Adrenal gland (tissue), 12 donors: ENCODE measurements around the gene RBM44. TPM values are rescaled to one million over a fixed set of nuclear protein-coding genes. Genes with fewer than 3 reads are reported as not detected.

Source experiments
- DNase-seq, 7 donors: peaks; one replicate each; pipeline ENCODE4 v3.0.0-alpha.2; 2019 to 2020
- H3K27ac ChIP-seq, 5 donors: fragments of 200-600 bp; sonication (generic) in 4 of 5; 1 replicate in 3 of 5; 2 replicates in 2 of 5; pipeline versions ENCODE4 v1.5.1 to v1.8.0; 2016 to 2020; ENCODE audit warnings: mild to moderate bottlenecking in 1 of 5
- H3K27me3 ChIP-seq: fragments of 200-600 bp; 2 replicates; pipeline ENCODE4 v1.8.0; 2021
- H3K36me3 ChIP-seq, 2 donors: fragments of 200-600 bp; replicated peaks in 1 of 2; 1 replicate in 1 of 2; 2 replicates in 1 of 2; pipeline versions ENCODE4 v1.5.1 to v1.8.0; 2018 to 2022
- H3K4me1 ChIP-seq, 2 donors: fragments of 200-600 bp; replicated peaks in 1 of 2; 1 replicate in 1 of 2; 2 replicates in 1 of 2; pipeline versions ENCODE4 v1.5.1 to v1.8.0; 2018 to 2021
- H3K4me3 ChIP-seq, 4 donors: fragments of 200-600 bp; sonication (generic) in 3 of 4; one replicate each; pipeline ENCODE4 v1.5.1; 2016 to 2018
- H3K9me3 ChIP-seq, 3 donors: fragments of 200-600 bp; sonication (generic) in 1 of 3; replicated peaks in 1 of 3; 1 replicate in 2 of 3; 2 replicates in 1 of 3; pipeline versions ENCODE4 v1.5.1 to v1.8.0; 2016 to 2021
- POLR2A ChIP-seq, 2 donors: fragments of 450-650 bp; IDR thresholded peaks; one replicate each; pipeline ENCODE4 v1.6.1; 2017; ENCODE audit warnings: antibody characterized with exemption in 2 of 2, mild to moderate bottlenecking in 2 of 2, moderate library complexity in 1 of 2
- WGBS, 4 donors: extraction: QIAGEN DNeasy Blood & Tissue Kit in 2 of 4; methylation state at CpG; one replicate each; pipeline versions ENCODE4 v1.1.5 to v1.1.7; 2013 to 2017; 5-methylcytosine and 5-hydroxymethylcytosine counted together
- intact Hi-C, 2 donors: fragments of 100-400 bp; cut with DNase I; formaldehyde crosslinking; loops; one replicate each; pipeline versions ENCODE4 v1.14.1 to v1.15.0; 2022 to 2023
- polyA plus RNA-seq, 3 donors: library from polyadenylated mRNA; stranded (reverse); fragments of 200-250 nt in 2 of 3; fragments of 350-450 nt in 1 of 3; fragmentation: Illumina TruSeq in 1 of 3; extraction: RNeasy Lipid Tissue Mini Kit (QIAGEN cat#74804) in 1 of 3; gene quantifications; one replicate each; pipeline ENCODE4 v1.2.3, GENCODE V29; 2013 to 2014
- total RNA-seq, 9 donors: library from RNA; depleted of rRNA in 4 of 9; stranded (reverse); fragments of >200 nt in 4 of 9; fragments of 120-200 nt in 1 of 9; fragmentation: NEBNext Ultra II Directional in 1 of 9; extraction: Animal tissue kit (Norgen Biotek cat#: 25700) in 1 of 9; gene quantifications; one replicate each; pipeline versions ENCODE4 v1.1.0 to v1.2.4, GENCODE V29; 2013 to 2023
- TF ChIP-seq, protein P1 (sequence below), 6 experiments: fragments of 450-650 bp in 4 of 6; fragments of 200-600 bp in 2 of 6; sonication (generic) in 1 of 6; IDR thresholded peaks; 1 replicate in 5 of 6; 2 replicates in 1 of 6; pipeline versions ENCODE4 v1.5.1 to v1.8.0; 2016 to 2021; ENCODE audit warnings: antibody characterized with exemption in 6 of 6, mild to moderate bottlenecking in 2 of 6, moderate library complexity in 1 of 6
- donor health status: healthy with polysubstance abuse.
- donor health status: Bipolar disorder and iron deficiency.
- donor health status: DM: yes; HTN: yes; CAD: no.
- donor health status: DM: no; HTN: no; CAD: no.
- donor health status: DM: no; HTN: no; CAD: no.
- donor health status: DM: yes; HTN: yes; CAD: no.

Gene RBM44
- total and polyA plus RNA-seq, 12 donors = 0.15 to 0.72 (median 0.30) TPM; not detected in 1

DNA sequence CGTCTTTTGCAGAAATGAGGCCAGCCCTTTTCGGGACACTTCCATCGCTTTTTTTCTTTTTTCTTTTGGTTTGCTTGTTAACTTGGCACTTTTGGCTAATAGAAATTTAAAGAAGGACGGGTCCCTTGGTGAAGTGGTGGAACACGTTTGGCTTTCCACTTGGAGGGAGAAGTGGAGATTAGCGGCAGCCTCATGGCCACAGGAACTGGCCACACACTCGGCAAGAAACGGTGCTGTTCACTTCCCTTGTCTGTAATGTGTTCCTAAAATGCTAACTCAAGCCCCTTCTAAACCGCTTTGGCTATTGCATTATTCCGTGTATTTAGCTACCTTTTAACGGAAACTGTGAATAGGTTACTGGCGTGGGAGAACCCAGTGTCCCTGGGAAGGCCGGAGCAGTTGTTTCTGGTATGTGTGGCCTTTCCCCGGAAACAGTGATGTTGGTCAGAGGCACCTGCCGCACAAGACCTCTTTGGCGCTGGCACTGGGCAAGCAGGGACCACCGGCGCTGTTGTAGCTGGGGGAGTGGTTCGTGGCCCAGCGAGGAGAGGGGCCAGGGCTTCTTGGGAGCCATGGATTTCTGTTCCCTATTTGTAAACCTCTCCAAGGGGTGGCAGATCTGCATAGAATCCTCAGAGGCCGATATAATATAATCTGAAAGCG lies 61.8 kb downstream of the RBM44 start:
- no peaks in the 10 kb centered on the region for H3K36me3 ChIP-seq
- WGBS, 4 donors = 57 to 69% (median 64%) methylated on average over 21 to 22 of the region's 22 CpGs
- peak overlapping the region in 2 of 5 donors; percentile 45 to 76 for H3K27ac ChIP-seq
- H3K4me3 ChIP-seq = peak overlapping the region in 1 of 4 donors; percentile 56
- peaks cover 0 to 7% of the 10 kb centered on the region in 2 donors for H3K4me1 ChIP-seq
- TF ChIP-seq POLR2A (IDR thresholded peaks at IDR 0.05) = no peak
- TF ChIP-seq, protein P1, sequence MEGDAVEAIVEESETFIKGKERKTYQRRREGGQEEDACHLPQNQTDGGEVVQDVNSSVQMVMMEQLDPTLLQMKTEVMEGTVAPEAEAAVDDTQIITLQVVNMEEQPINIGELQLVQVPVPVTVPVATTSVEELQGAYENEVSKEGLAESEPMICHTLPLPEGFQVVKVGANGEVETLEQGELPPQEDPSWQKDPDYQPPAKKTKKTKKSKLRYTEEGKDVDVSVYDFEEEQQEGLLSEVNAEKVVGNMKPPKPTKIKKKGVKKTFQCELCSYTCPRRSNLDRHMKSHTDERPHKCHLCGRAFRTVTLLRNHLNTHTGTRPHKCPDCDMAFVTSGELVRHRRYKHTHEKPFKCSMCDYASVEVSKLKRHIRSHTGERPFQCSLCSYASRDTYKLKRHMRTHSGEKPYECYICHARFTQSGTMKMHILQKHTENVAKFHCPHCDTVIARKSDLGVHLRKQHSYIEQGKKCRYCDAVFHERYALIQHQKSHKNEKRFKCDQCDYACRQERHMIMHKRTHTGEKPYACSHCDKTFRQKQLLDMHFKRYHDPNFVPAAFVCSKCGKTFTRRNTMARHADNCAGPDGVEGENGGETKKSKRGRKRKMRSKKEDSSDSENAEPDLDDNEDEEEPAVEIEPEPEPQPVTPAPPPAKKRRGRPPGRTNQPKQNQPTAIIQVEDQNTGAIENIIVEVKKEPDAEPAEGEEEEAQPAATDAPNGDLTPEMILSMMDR (IDR thresholded peaks at IDR 0.05) = no peak
- intact Hi-C loops = no loop called here
- no peak for DNase-seq
- H3K9me3 ChIP-seq = no peaks in the 10 kb centered on the region
- H3K27me3 ChIP-seq = peaks cover 4% of the 10 kb centered on the region

GRCh38 chr2:237861875-237862527 lies 63.4 kb downstream of the RBM44 start:
- peaks cover 4% of the 10 kb centered on the region for H3K27me3 ChIP-seq
- WGBS, 4 donors = 76 to 89% (median 79%) methylated on average over 11 of the region's 11 CpGs
- no peak for TF ChIP-seq POLR2A (IDR thresholded peaks at IDR 0.05)
- TF ChIP-seq, protein P1 (IDR thresholded peaks at IDR 0.05) = no peak
- H3K9me3 ChIP-seq = no peaks in the 10 kb centered on the region
- no peak for DNase-seq
- peaks cover 0 to 7% of the 10 kb centered on the region in 2 donors for H3K4me1 ChIP-seq
- H3K27ac ChIP-seq = peak overlapping the region in 2 of 5 donors; percentile 20 to 76
- H3K36me3 ChIP-seq = no peaks in the 10 kb centered on the region
- intact Hi-C loops = no loop called here
- H3K4me3 ChIP-seq = no peak overlapping the region

DNA sequence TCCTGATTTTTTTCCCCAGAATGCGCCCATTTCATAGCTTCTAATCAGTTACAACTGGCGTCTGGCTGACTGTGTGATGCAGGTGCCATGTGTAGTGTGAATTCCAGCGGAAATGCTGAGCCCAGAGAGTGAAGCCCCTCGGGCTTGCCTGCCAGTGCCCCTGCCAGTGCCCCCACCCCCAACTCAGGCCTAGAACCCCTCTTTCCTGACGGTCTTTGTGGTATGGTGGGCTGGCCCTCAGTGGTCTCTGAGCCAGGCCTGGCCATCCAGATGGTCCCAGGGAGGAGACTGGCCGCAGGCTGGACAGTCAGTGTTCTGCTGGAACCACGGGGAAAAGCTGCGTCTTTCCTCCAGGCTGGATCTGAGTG lies 63.9 kb downstream of the RBM44 start:
- Histone ChIP-seq H3K36me3 (no peaks in the 10 kb centered on the region), H3K4me1 (peaks cover 0 to 7% of the 10 kb centered on the region in 2 donors), H3K27me3 (peaks cover 4% of the 10 kb centered on the region), H3K4me3 (no peak overlapping the region), H3K9me3 (no peaks in the 10 kb centered on the region), H3K27ac (peak overlapping the region in 2 of 5 donors; percentile 20 to 76)
- intact Hi-C loops = no loop called here
- TF ChIP-seq, protein P1 (IDR thresholded peaks at IDR 0.05) = no peak
- TF ChIP-seq POLR2A (IDR thresholded peaks at IDR 0.05) = no peak
- WGBS, 4 donors = 83 to 92% (median 88%) methylated on average over 3 to 8 of the region's 8 CpGs
- no peak for DNase-seq

DNA sequence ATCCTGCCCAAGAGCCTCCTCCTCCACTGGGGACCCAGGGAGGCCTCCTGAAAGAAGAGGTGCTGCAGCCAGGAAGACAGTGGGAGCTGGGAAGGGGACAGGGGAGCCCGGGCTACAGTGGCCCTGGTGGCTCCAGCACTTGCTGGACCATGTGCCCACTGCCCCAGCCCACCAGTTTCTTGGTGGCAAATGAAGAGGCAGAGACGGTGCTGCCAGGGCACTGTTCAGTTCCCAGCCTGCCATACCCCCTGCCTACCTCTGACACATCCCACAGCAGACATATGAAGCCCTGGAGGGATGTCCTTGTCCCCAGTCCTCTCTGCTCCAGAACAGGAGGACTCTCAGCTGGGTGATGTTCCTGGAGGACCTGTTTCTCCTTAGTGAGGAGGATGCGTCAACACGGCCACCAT lies 64.5 kb downstream of the RBM44 start:
- Histone ChIP-seq H3K9me3 (no peaks in the 10 kb centered on the region), H3K27ac (peak overlapping the region in 1 of 5 donors; percentile 76), H3K27me3 (peaks cover 4% of the 10 kb centered on the region), H3K36me3 (no peaks in the 10 kb centered on the region), H3K4me3 (no peak overlapping the region), H3K4me1 (peaks cover 0 to 7% of the 10 kb centered on the region in 2 donors)
- 63 to 90% (median 87%) methylated on average over 2 to 4 of the region's 4 CpGs for WGBS, 4 donors
- intact Hi-C loops = no loop called here
- no peak for TF ChIP-seq POLR2A (IDR thresholded peaks at IDR 0.05)
- TF ChIP-seq, protein P1 (IDR thresholded peaks at IDR 0.05) = no peak
- DNase-seq = no peak
